ENCODE measurements around the gene ZFAND3. TPM values are rescaled to one million over a fixed set of nuclear protein-coding genes. Genes with fewer than 3 reads are reported as not detected.

The ZFAND3 gene
- total RNA-seq, 1 experiment from 2014 or later, result 75.0 TPM

GRCh38 chr6:38161331-38161730, 341.8 kb downstream of the ZFAND3 start:
- no peak for DNase-seq
- H3K27ac Mint-ChIP-seq (ENCODE audit: unreplicated experiment), result peak overlapping the region; percentile 28
- CTCF ChIA-PET, result no interaction called here
- peaks cover 47% of the 10 kb centered on the region for H3K36me3 Mint-ChIP-seq (ENCODE audit: insufficient read depth, unreplicated experiment)
- H3K4me1 Mint-ChIP-seq (ENCODE audit: low read depth, unreplicated experiment), result peaks cover 9% of the 10 kb centered on the region
- H3K27me3 Mint-ChIP-seq (ENCODE audit: unreplicated experiment), result no peaks in the 10 kb centered on the region
- H3K9me3 Mint-ChIP-seq (ENCODE audit: low read depth, unreplicated experiment), result no peaks in the 10 kb centered on the region
- no peak for TF ChIP-seq CTCF (IDR thresholded peaks at IDR 0.05; ENCODE audit: unreplicated experiment)
- intact Hi-C loops (cut with micrococcal nuclease; ENCODE audit: unreplicated experiment), result no loop called here
- BruUV-seq (replicated peaks), result no TSS peak
- no peak overlapping the region for H3K4me3 Mint-ChIP-seq (ENCODE audit: low read depth, unreplicated experiment)

GRCh38 chr6:38161754-38162492, 342.4 kb downstream of the ZFAND3 start:
- intact Hi-C loops (cut with micrococcal nuclease; ENCODE audit: unreplicated experiment), result no loop called here
- no peaks in the 10 kb centered on the region for H3K9me3 Mint-ChIP-seq (ENCODE audit: low read depth, unreplicated experiment)
- H3K36me3 Mint-ChIP-seq (ENCODE audit: insufficient read depth, unreplicated experiment), result peaks cover 53% of the 10 kb centered on the region
- no TSS peak for BruUV-seq (replicated peaks)
- H3K27ac Mint-ChIP-seq (ENCODE audit: unreplicated experiment), result peak overlapping the region; percentile 28
- H3K27me3 Mint-ChIP-seq (ENCODE audit: unreplicated experiment), result no peaks in the 10 kb centered on the region
- no peak overlapping the region for H3K4me3 Mint-ChIP-seq (ENCODE audit: low read depth, unreplicated experiment)
- no peak for TF ChIP-seq CTCF (IDR thresholded peaks at IDR 0.05; ENCODE audit: unreplicated experiment)
- no peak for DNase-seq
- CTCF ChIA-PET, result no interaction called here
- peaks cover 9% of the 10 kb centered on the region for H3K4me1 Mint-ChIP-seq (ENCODE audit: low read depth, unreplicated experiment)

- Mint-ChIP-seq H3K27ac (ENCODE audit: unreplicated experiment) (no peak overlapping the region), H3K4me1 (ENCODE audit: low read depth, unreplicated experiment) (peaks cover 9% of the 10 kb centered on the region), H3K36me3 (ENCODE audit: insufficient read depth, unreplicated experiment) (peaks cover 47% of the 10 kb centered on the region), H3K9me3 (ENCODE audit: low read depth, unreplicated experiment) (no peaks in the 10 kb centered on the region), H3K27me3 (ENCODE audit: unreplicated experiment) (no peaks in the 10 kb centered on the region), H3K4me3 (ENCODE audit: low read depth, unreplicated experiment) (no peak overlapping the region)
- no peak for TF ChIP-seq CTCF (IDR thresholded peaks at IDR 0.05; ENCODE audit: unreplicated experiment)
- no peak for DNase-seq
- intact Hi-C loops (cut with micrococcal nuclease; ENCODE audit: unreplicated experiment), result no loop called here
- CTCF ChIA-PET, result no interaction called here
- no TSS peak for BruUV-seq (replicated peaks)
These were observed 343.1 kb downstream of the ZFAND3 start for GRCh38 chr6:38162493-38163185.

- Mint-ChIP-seq H3K4me1 (ENCODE audit: low read depth, unreplicated experiment) (peaks cover 9% of the 10 kb centered on the region), H3K36me3 (ENCODE audit: insufficient read depth, unreplicated experiment) (peaks cover 44% of the 10 kb centered on the region), H3K27me3 (ENCODE audit: unreplicated experiment) (no peaks in the 10 kb centered on the region), H3K9me3 (ENCODE audit: low read depth, unreplicated experiment) (no peaks in the 10 kb centered on the region), H3K27ac (ENCODE audit: unreplicated experiment) (peak overlapping the region; percentile 16), H3K4me3 (ENCODE audit: low read depth, unreplicated experiment) (no peak overlapping the region)
- intact Hi-C loops (cut with micrococcal nuclease; ENCODE audit: unreplicated experiment), result no loop called here
- TF ChIP-seq CTCF (IDR thresholded peaks at IDR 0.05; ENCODE audit: unreplicated experiment), result no peak
- no TSS peak for BruUV-seq (replicated peaks)
- no peak for DNase-seq
- CTCF ChIA-PET, result no interaction called here
These were observed 343.9 kb downstream of the ZFAND3 start for GRCh38 chr6:38163186-38164130.

All from Calu3 (cell line).